Naive thymus-derived CD8-positive, alpha-beta T cell (primary cell): Measurements from ENCODE around the gene SYNDIG1. TPM values are rescaled to one million over a fixed set of nuclear protein-coding genes. Genes with fewer than 3 reads are reported as not detected.

Experiments
- ATAC-seq, 2 donors: fragments of 150-1000 bp; cut with Tn5 transposase in 1 of 2; sonication (Bioruptor Pico), chemical (Tn5 transposase) in 1 of 2; 1 replicate in 1 of 2; 2 replicates in 1 of 2; pipeline ENCODE4 v1.10.0; 2021; ENCODE audit warnings: mild to moderate bottlenecking in 2 of 2, moderate library complexity in 2 of 2
- POLR2A ChIA-PET: fragments of 350-600 bp; sonication (Branson Sonifier 250); formaldehyde crosslinking; loops from one replicate; lab custom pipeline; 2021; ENCODE audit warnings: antibody characterized with exemption; lab: Charles Lee
- DNase-seq, 10 donors: peaks; one replicate each; pipeline versions ENCODE4 v3.0.0 to v3.0.0-alpha.2; 2020 to 2022
- H3K27ac Mint-ChIP-seq, 10 donors: one replicate each; pipeline ENCODE4 v1.8.0; 2020 to 2022; ENCODE audit warnings: mild to moderate bottlenecking in 10 of 10, mixed read lengths in 10 of 10, moderate library complexity in 4 of 10, inconsistent platforms in 1 of 10
- H3K27me3 Mint-ChIP-seq, 5 donors: one replicate each; pipeline ENCODE4 v1.8.0; 2021 to 2022; ENCODE audit warnings: mixed read lengths in 5 of 5
- H3K36me3 Mint-ChIP-seq, 3 donors: one replicate each; pipeline ENCODE4 v1.8.0; 2020 to 2022; ENCODE audit warnings: mixed read lengths in 3 of 3, mild to moderate bottlenecking in 2 of 3, inconsistent platforms in 1 of 3
- H3K4me1 Mint-ChIP-seq, 4 donors: one replicate each; pipeline ENCODE4 v1.8.0; 2021 to 2022; ENCODE audit warnings: mixed read lengths in 4 of 4
- H3K4me3 Mint-ChIP-seq, 10 donors: one replicate each; pipeline ENCODE4 v1.8.0; 2020 to 2022; ENCODE audit warnings: mild to moderate bottlenecking in 10 of 10, mixed read lengths in 10 of 10, moderate library complexity in 6 of 10, inconsistent platforms in 1 of 10
- H3K9me3 Mint-ChIP-seq, 9 donors: one replicate each; pipeline ENCODE4 v1.8.0; 2020 to 2022; ENCODE audit warnings: mixed read lengths in 9 of 9, mild to moderate bottlenecking in 3 of 9, inconsistent platforms in 1 of 9, moderate library complexity in 1 of 9
- polyA plus RNA-seq, 3 donors: library from polyadenylated mRNA; unstranded; fragments of 300-500 nt; fragmentation: Illumina TruSeq; gene quantifications; one replicate each; pipeline ENCODE4 v1.2.3, GENCODE V29; 2021
- total RNA-seq, 8 experiments: library from RNA in 2 of 8; stranded (reverse) in 2 of 8; gene quantifications; one replicate each; pipeline ENCODE4 v1.2.3 and lab custom pipeline; 2021 to 2026

SYNDIG1 gene
- total and polyA plus RNA-seq, 5 experiments from 2014 or later: not detected

DNA sequence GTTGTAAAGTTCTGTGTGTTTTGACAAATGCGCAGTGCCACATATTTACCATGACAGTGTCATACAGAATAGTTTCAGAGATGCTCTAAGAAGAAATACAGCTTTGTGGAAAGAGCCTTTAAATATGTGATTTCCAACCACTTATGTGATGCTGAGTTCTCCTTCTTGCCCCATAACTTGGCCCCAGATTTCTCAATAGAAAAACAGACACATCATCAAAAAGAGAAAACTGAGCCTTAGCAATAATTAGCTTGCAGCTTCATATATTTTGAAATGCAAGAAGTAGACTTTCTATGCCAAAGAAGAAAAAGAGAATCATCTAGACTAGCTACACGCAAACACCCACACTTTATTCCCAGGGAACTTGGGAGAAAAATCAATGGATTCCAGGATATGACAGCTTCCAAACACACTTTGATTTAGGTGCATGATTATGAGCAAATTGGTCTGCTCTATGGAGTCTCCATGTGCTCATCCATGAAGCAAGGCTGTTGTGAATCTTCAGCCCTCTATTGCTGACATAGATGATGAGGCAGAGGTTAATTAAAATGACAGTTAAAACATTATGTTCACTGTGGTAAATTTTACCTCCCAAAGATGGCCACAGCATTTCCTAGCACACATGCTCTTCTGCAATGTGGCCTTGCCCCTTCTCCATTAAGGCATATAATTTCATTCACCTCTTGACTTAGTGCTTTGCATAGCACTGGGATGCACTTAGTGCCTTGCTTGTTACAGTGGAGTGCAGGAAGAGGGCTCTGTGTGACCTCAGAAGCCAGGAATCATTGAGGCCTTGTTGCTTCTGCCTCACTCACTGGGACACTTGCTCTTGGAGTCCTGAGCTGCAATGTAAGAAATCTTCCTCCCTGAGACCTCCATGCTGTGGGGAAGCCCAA lies 174.6 kb downstream of the SYNDIG1 start:
- ATAC-seq (no peak), DNase-seq (no peak)
- Mint-ChIP-seq H3K4me1 (peaks cover 3 to 10% (median 8%) of the 10 kb centered on the region in 4 donors), H3K4me3 (no peak overlapping the region), H3K9me3 (peaks cover 0 to 3% (median 0%) of the 10 kb centered on the region in 9 donors), H3K27me3 (peaks cover 0 to 8% (median 6%) of the 10 kb centered on the region in 5 donors), H3K36me3 (no peaks in the 10 kb centered on the region), H3K27ac (no peak overlapping the region)
- POLR2A ChIA-PET: no interaction called here

DNA sequence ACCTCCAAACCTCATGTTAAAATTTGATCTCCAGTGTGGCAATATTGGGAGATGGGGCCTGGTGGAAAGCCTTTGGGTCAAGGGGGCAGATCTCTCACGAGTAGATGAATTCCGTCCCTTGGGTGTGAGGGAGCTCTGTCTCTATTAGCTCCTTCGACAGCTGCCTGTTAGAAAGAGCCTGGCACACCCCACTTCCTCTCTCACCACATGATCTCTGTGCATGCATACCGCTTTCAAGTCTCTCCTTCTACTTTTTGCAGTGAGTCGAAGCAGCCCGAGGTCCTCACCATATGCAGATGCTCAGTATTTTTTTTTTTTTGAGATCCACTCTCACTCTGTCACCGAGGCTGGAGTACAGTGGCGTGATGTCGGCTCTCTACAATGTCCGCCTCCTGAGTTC lies 176.9 kb downstream of the SYNDIG1 start:
- H3K9me3 Mint-ChIP-seq: peaks cover 0 to 3% (median 0%) of the 10 kb centered on the region in 9 donors
- no peaks in the 10 kb centered on the region for H3K36me3 Mint-ChIP-seq
- H3K27ac Mint-ChIP-seq: peak overlapping the region in 1 of 10 donors; percentile 19
- peaks cover 0 to 6% (median 3%) of the 10 kb centered on the region in 5 donors for H3K27me3 Mint-ChIP-seq
- POLR2A ChIA-PET: no interaction called here
- peak in 1 of 10 donors; percentile 20 for DNase-seq
- no peak for ATAC-seq
- no peak overlapping the region for H3K4me3 Mint-ChIP-seq
- peaks cover 3 to 11% (median 9%) of the 10 kb centered on the region in 4 donors for H3K4me1 Mint-ChIP-seq

DNA sequence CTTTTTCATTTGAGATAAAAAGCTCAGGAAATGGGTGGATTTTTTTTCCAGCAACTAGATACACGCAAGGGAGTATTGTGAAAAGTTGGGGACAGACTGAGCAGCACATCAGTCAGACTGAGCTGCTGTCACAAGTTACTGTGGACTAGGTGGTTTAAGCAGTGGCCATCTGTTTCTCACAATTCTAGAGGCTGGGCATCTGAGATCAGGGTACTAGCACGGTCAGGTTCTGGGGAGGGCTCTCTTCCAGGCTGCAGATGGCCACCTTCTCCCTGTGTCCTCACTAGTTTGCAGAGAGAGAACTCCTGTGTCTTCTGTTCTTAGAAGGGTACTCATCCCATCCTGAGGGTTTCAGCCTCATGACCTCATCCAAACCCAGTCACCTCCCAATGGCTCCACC lies 178.3 kb downstream of the SYNDIG1 start:
- Mint-ChIP-seq H3K27ac (no peak overlapping the region), H3K36me3 (no peaks in the 10 kb centered on the region), H3K4me3 (no peak overlapping the region), H3K9me3 (peaks cover 0 to 3% (median 0%) of the 10 kb centered on the region in 9 donors), H3K27me3 (peaks cover 0 to 6% (median 3%) of the 10 kb centered on the region in 5 donors), H3K4me1 (peaks cover 3 to 11% (median 9%) of the 10 kb centered on the region in 4 donors)
- DNase-seq: no peak
- no peak for ATAC-seq
- POLR2A ChIA-PET: no interaction called here

DNA sequence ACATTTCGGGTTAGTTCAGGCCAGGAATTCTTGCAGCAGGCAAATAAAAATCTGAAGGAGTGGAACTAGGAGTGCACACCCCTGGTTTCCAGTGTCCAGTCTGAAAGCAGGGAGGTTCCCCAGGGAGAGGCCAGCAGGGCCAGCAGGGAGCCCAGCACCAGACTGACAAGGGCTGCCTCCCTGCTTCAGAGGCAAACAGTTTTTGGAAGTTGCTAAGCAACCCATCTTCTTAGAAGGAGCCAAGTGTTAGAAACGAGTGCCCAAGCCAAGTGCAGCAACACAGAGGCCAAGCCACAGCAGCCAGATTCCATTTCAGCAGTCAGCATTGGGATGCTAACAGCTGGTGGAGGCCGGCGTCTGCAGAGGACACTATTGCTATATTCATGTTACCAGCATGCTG lies 179.1 kb downstream of the SYNDIG1 start:
- Mint-ChIP-seq H3K36me3 (no peaks in the 10 kb centered on the region), H3K4me1 (peaks cover 3 to 11% (median 9%) of the 10 kb centered on the region in 4 donors), H3K27me3 (peaks cover 0 to 6% (median 3%) of the 10 kb centered on the region in 5 donors), H3K9me3 (peaks cover 0 to 1% (median 0%) of the 10 kb centered on the region in 9 donors), H3K4me3 (no peak overlapping the region), H3K27ac (no peak overlapping the region)
- ATAC-seq (no peak), DNase-seq (no peak)
- POLR2A ChIA-PET: no interaction called here

DNA sequence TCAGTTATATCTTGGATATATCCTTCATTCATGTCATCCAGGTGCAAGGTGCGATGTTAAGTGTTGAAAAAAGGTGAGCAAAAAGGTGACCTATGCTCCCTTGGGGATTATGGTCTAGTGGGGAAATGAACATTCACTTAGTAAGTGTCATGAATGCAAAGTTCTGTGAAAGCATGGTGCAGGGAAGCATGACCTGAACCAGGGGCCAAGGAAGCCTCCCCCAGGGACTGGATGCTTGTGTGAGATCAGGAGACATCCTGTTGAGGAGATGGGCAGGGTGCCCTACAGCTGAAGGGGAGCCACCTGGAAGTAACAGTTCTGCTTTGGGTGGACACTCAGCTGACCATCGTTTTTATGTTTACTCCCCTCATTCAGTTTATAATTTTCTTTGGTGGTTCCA lies 179.5 kb downstream of the SYNDIG1 start:
- DNase-seq: no peak
- ATAC-seq: no peak
- Mint-ChIP-seq H3K9me3 (no peaks in the 10 kb centered on the region), H3K27ac (no peak overlapping the region), H3K36me3 (no peaks in the 10 kb centered on the region), H3K4me1 (peaks cover 3 to 11% (median 9%) of the 10 kb centered on the region in 4 donors), H3K4me3 (no peak overlapping the region), H3K27me3 (peaks cover 0 to 6% (median 3%) of the 10 kb centered on the region in 5 donors)
- POLR2A ChIA-PET: no interaction called here

DNA sequence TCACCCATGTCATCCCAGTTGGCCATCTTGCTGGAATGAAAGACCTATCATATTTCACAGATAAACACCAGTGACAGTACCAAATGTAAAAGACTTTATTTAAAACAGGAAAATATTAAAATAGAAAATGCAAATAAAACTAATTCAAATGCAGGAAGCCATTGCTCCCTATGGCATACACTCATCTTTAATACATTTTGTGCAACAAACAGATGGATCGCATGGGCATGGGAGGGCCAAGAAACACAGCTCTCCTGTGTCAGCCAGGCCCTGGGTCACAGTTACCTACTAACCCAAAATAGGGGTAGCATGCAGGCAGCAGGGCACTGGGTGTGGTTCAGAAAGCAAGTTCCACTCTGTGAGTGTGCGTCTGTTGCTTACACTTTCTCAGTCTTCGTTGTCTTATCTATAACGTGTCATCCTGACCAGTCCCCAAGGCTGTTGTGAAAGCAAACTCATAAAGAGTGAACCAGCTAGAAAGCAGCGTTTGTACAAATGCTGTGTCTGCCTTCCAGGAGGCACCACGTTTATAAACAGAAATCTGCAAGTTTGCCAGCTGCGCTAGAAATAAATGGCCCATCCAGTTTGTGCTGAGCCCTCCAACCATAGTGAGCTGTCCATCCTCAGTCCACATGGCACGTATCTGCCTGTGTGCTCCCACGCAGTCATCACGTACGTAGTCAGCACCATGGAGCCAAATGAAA lies 180.5 kb downstream of the SYNDIG1 start:
- ATAC-seq (no peak), DNase-seq (no peak)
- H3K36me3 Mint-ChIP-seq: no peaks in the 10 kb centered on the region
- no peak overlapping the region for H3K27ac Mint-ChIP-seq
- H3K9me3 Mint-ChIP-seq: no peaks in the 10 kb centered on the region
- POLR2A ChIA-PET: no interaction called here
- H3K4me3 Mint-ChIP-seq: no peak overlapping the region
- peaks cover 0 to 6% (median 3%) of the 10 kb centered on the region in 5 donors for H3K27me3 Mint-ChIP-seq
- peaks cover 5 to 13% (median 12%) of the 10 kb centered on the region in 4 donors for H3K4me1 Mint-ChIP-seq

DNA sequence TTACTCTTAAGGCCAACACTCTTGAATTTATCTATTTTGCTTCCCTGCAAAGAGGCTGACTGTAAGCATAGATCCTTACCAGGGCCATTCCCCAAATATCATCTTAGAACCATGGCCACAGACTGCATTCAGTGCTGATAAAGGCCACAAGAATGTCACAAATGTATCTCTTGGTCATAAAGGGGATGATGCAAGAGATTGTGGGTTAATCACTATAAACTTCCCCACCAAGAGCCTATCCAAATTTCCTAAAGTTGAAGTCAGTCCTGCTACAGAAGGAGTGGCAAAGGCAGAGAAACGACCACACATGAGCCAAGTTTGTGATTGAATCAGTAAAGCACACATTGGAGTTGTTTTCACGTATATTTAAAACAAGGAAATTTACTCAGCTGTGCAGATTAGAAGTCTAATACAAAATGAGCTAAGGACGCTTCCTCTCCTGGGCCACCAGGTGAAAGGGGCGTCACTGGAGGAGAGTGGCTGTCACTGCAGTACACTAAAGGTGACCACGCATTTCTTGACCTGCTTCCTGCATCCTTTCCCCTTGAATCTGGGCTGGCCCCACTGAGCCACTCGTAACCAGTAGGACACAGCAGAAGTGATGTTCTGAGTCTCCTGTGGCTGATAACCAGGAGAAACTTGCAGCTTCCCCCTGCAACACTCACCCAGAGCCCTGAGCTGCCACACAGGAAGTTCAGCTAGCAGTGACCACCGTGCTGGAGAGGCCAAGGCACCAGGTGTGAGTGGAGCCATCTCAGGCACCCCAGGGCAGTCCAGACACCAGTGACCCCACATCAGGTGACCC lies 181.9 kb downstream of the SYNDIG1 start:
- Mint-ChIP-seq H3K4me3 (no peak overlapping the region), H3K36me3 (no peaks in the 10 kb centered on the region), H3K4me1 (peaks cover 3 to 10% (median 5%) of the 10 kb centered on the region in 4 donors), H3K27ac (no peak overlapping the region), H3K27me3 (peaks cover 0 to 4% (median 3%) of the 10 kb centered on the region in 5 donors), H3K9me3 (no peaks in the 10 kb centered on the region)
- DNase-seq: no peak
- POLR2A ChIA-PET: no interaction called here
- ATAC-seq: no peak

DNA sequence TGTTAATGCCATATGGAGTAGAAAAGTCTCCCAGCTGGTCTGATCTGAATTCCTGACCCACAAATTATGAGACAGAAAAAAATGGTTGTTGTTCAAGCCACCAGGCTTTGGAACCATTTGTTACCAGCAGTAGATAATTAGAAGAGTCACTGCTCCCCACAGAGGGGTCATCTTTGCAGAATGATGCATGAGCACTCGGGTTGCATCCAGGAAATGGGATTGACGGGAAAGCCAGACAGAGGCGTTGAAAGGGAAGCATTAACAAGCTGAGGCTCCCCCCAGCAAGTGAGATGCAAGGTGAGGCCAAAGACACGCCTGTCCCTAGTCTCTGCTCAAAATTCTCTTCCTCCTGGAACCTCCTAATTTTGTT lies 182.5 kb downstream of the SYNDIG1 start:
- H3K4me1 Mint-ChIP-seq: peaks cover 2 to 6% (median 3%) of the 10 kb centered on the region in 4 donors
- no peaks in the 10 kb centered on the region for H3K36me3 Mint-ChIP-seq

DNA sequence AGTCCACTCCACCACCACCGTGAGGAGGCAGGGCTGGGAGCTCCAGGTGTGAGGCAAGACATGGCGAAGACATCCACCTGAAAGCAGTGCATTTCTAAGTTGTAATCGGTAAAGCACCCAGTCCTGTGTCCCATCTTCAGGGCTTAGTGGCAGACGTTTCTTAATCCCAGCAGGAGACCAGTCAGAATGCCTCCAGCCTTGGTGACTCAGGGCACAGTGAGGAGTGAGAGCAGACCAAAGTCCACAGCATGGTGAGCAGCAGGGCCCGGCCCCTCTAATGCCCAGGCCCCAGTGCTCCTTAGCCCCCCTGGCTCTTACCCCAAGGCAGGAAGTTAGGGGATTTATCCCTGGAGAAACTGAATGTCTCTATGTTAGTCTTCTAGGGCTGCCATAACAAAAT lies 183.9 kb downstream of the SYNDIG1 start:
- no peaks in the 10 kb centered on the region for H3K9me3 Mint-ChIP-seq
- peaks cover 2 to 6% (median 3%) of the 10 kb centered on the region in 4 donors for H3K4me1 Mint-ChIP-seq
- H3K27me3 Mint-ChIP-seq: peaks cover 0 to 2% (median 0%) of the 10 kb centered on the region in 5 donors
- ATAC-seq: no peak
- POLR2A ChIA-PET: no interaction called here
- no peak overlapping the region for H3K4me3 Mint-ChIP-seq
- no peak for DNase-seq
- peak overlapping the region in 1 of 10 donors; percentile 50 for H3K27ac Mint-ChIP-seq
- no peaks in the 10 kb centered on the region for H3K36me3 Mint-ChIP-seq

More for the DNA sequence above, 182.5 kb downstream of the SYNDIG1 start:
- Mint-ChIP-seq H3K4me3 (no peak overlapping the region), H3K9me3 (no peaks in the 10 kb centered on the region), H3K27me3 (peaks cover 0 to 3% (median 2%) of the 10 kb centered on the region in 5 donors), H3K27ac (peak overlapping the region in 1 of 10 donors; percentile 45)
- ATAC-seq (no peak), DNase-seq (no peak)
- POLR2A ChIA-PET: no interaction called here

DNA sequence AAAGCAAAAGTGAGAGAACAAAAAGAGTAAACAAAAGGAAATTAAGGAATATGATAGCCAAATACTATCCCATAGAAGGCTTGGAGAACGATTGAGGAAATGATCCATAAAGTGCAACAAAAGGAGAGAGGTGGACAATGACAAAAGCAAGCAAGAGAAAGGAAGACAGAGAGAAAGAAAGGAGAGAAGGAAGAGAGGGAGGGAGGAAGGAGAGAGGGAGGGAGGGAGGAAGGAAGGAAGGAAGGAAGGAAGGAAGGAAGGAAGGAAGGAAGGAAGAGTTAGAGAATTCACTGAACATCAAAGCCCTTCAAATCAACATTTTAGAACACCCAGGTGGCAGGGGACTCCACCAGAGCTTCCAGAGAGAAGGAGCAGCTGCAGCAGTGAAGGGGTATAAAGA lies 185.0 kb downstream of the SYNDIG1 start:
- POLR2A ChIA-PET: no interaction called here

DNA sequence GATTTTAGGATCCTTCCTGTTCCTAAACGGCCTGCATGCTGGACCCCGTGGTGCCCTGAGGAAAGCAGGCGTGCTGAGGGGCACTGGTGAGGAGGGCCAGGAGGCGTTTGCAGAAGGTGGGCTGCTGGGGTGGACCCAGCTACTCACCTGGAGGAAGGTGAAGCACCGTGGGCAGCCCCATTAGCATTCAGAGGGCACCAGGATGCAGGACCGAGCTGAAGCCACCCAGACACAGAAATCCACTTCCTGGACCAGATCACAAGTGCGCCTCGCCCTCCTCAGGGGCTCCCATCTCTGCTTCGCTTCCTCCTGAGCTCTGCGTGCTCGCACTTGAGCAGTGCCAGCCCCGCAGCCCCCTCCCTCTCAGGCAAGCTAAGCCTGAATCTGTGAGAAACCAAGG lies 187.0 kb downstream of the SYNDIG1 start:
- Mint-ChIP-seq H3K27ac (no peak overlapping the region), H3K4me1 (peaks cover 0 to 6% (median 2%) of the 10 kb centered on the region in 4 donors), H3K36me3 (no peaks in the 10 kb centered on the region), H3K9me3 (no peaks in the 10 kb centered on the region), H3K4me3 (no peak overlapping the region), H3K27me3 (peaks cover 0 to 7% (median 0%) of the 10 kb centered on the region in 5 donors)
- ATAC-seq (no peak), DNase-seq (no peak)
- POLR2A ChIA-PET: no interaction called here

More for the DNA sequence above, 185.0 kb downstream of the SYNDIG1 start:
- H3K4me3 Mint-ChIP-seq: no peak overlapping the region
- DNase-seq (no peak), ATAC-seq (no peak)
- H3K9me3 Mint-ChIP-seq: no peaks in the 10 kb centered on the region
- peaks cover 0 to 3% (median 0%) of the 10 kb centered on the region in 5 donors for H3K27me3 Mint-ChIP-seq
- H3K27ac Mint-ChIP-seq: no peak overlapping the region
- H3K4me1 Mint-ChIP-seq: peaks cover 0 to 6% (median 2%) of the 10 kb centered on the region in 4 donors
- no peaks in the 10 kb centered on the region for H3K36me3 Mint-ChIP-seq

DNA sequence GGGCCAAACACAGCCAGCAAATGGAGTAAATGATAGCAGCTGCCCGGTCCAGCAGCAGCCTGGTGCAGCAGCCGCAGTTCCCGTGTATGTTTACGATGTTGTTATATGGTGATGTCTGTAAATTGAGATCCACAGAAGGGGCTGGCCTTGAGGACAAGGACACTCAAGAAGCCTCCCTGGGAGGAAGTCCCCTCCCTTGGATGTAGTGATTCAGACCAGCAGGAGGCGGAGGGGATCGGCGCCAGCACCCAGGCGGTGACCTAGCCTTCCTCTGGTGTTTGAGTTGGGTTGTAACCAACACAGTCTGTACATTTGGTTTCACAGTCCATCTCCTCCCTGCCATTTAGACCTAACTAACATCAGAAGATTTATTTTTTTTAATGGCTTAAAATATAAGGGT lies 187.8 kb downstream of the SYNDIG1 start:
- Mint-ChIP-seq H3K4me1 (peaks cover 0 to 6% (median 2%) of the 10 kb centered on the region in 4 donors), H3K27me3 (peaks cover 0 to 7% (median 0%) of the 10 kb centered on the region in 5 donors), H3K9me3 (no peaks in the 10 kb centered on the region), H3K4me3 (no peak overlapping the region), H3K27ac (no peak overlapping the region), H3K36me3 (no peaks in the 10 kb centered on the region)
- POLR2A ChIA-PET: no interaction called here
- no peak for ATAC-seq
- no peak for DNase-seq
